ENCODE results near the gene ASIC1.

Gene ASIC1
- 0 to 15.3 (median 0.79) reads per million in 9 experiments for total RNA-seq

DNA sequence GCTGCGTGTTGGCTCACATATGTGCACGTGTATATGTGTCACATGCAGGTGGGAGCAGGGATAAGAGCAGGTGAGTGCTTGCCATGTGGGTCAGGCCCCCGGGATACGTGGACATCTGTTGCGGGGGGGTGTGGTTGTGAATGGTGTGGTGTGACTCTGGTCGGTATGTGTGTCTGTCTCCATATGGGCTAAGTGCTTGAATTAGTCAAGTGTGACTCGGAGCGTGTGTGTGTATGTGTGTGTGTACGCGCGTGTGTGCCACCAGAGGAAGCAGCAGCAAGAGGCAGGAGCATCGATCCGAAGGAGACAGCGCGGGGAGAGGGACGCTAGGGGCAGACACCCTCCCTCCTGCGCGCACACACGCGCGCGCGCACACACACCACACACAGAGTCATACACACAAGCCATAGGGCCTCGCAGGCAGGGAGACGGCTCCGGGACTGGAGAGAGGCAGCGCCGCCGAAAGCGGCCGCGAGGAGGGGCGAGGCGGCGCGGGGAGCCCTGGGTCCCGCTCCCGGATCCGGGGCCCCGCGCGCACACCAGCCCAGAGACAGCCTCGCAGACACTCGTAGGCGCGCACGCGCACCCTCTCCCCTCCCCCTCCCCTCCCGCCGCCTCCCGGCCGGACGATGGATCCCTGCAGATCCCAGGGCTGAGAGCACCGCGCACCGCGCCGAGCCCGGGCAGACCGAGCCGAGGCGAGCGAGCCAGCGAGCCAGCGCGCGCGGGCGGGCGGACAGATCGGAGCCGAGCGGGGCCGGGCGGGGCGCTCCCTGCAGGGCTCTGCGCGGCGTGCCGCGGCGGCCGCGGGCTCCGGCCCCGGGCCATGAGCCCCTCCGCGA is at the start of gene ASIC1:
Gene ASIC1 (plus strand): TSS at position 597 of the 842 bp plus-strand sequence. CDS start 1,171 bp downstream, outside the sequence.
- DNase-seq: peak in 1 of 3 experiments; percentile 17
- Mint-ChIP-seq H3K27me3 (peaks cover 54 to 83% of the 10 kb centered on the region in 2 donors), H3K27ac (no peak within 1 kb of the TSS), H3K36me3 (ENCODE audit: insufficient read depth) (peaks cover 3% of the 10 kb centered on the region), H3K4me1 (ENCODE audit: low read depth in 2 of 2) (peaks cover 23 to 24% of the 10 kb centered on the region in 2 donors), H3K9me3 (no peaks in the 10 kb centered on the region), H3K4me3 (peak within 1 kb of the TSS; percentile 84 to 90)
- ATAC-seq (replicated peaks): peak; percentile 51

DNA sequence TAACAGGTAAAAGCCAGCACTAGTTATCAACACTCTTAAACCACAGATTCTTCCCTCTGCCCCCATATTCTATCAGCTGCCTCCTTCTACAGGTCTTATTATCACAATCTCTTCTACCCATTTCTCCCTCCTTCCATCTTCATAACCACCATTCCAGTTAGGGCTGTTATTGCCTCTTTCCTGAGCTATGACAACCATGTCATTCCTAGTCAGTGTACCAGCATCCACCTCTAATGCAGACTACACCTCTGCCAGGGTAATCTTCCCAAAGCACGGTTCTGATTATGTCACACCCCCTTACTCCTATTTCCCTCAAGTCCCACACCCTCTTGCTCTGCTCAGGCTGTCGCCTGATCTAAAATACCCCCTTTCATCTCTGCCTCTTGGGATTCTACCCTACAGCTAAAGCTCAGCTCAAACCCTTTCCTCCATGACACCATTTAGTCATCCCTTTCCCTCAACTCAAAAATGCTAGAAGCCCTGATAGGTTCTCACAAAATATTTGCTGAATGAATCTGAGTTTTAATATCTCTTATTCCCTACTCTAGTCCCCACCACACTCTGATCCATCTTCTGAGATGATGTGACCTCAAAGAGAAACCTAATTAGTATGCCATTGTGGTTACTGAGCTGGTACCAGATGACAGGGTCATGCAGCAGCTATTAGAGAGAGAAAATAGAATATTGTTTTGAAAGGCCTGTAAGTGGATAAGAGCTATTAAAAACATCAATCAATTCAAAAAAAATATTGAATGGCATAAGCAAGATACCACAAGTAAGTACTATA is 43.8 kb upstream of the ASIC1 start:
- no peak overlapping the region for H3K4me3 Mint-ChIP-seq
- ATAC-seq (replicated peaks) (peak; percentile 32), DNase-seq (no peak)
- peaks cover 7% of the 10 kb centered on the region for H3K36me3 Mint-ChIP-seq (ENCODE audit: insufficient read depth)
- H3K4me1 Mint-ChIP-seq (ENCODE audit: low read depth in 2 of 2): peaks cover 2 to 9% of the 10 kb centered on the region in 2 donors
- no peak overlapping the region for H3K27ac Mint-ChIP-seq
- no peaks in the 10 kb centered on the region for H3K27me3 Mint-ChIP-seq
- no peaks in the 10 kb centered on the region for H3K9me3 Mint-ChIP-seq

DNA sequence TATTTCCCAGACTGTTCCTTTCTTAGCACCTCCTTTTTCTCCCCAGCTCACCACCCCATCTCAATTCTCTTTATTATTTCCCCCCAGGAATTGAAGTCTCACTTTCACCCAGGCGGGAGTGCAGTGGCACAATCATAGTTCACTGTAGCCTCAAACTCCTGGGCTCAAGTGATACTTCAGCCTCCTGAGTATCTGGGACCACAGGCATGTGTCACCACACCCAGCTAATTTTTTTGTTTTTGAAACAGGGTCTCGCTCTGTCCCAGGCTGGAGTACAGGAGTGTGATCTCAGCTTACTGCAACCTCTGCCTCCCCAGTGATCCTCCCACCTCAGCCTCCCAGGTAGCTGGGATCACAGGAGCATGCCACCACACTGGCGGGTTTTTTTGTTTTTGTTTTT is 43.1 kb upstream of the ASIC1 start:
- ATAC-seq (replicated peaks) (no peak), DNase-seq (no peak)
- Mint-ChIP-seq H3K4me3 (no peak overlapping the region), H3K27me3 (no peaks in the 10 kb centered on the region), H3K36me3 (ENCODE audit: insufficient read depth) (peaks cover 7% of the 10 kb centered on the region), H3K9me3 (no peaks in the 10 kb centered on the region), H3K27ac (no peak overlapping the region), H3K4me1 (ENCODE audit: low read depth in 2 of 2) (peaks cover 2 to 13% of the 10 kb centered on the region in 2 donors)

DNA sequence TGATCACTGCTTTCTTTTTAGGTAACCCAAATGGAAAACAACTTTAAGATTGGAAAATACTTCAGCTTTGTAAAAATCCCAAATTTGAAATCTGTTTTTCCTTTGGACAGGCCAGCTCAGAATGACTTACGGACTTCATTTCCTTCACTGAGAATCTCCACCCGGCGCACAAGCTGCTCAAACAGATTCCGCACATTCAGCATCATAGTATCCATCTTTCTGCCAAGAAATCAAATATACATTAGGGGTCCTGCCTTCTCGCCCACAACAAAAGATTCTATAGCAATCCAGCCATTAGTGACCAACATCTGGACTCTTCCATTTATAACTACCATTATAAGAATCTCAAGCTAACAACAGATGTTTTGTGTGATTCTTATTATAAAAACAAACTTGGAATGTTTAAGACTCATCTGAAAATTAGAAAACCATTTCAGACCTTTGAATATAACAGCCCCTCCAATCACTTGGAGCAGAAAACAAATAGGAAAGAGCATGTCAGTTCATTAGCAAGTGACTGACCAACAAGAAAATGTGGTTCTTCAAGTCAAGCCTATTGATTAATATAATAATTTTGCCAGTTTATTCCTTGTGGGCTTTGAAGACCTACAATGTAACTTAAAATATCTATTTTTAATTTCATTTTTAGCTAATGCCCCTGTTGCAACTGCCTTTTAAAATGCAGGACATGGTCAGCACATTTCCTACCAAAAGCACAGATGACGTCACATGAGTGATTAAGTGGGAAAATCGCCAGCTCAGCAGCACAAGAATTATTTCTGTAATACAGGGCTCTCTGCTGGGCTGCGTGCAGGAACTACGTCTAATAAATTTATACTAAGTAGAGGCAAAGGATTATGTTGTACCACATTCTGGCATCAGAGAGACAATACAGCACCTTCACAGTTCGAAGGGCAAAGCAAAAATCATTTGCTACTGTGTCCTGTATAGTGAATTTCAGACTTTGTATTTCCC is 40.6 kb upstream of the ASIC1 start:
- H3K4me3 Mint-ChIP-seq: no peak overlapping the region
- no peak overlapping the region for H3K27ac Mint-ChIP-seq
- no peak for ATAC-seq (replicated peaks)
- H3K9me3 Mint-ChIP-seq: no peaks in the 10 kb centered on the region
- no peak for DNase-seq
- no peaks in the 10 kb centered on the region for H3K27me3 Mint-ChIP-seq
- H3K4me1 Mint-ChIP-seq (ENCODE audit: low read depth in 2 of 2): peaks cover 2 to 13% of the 10 kb centered on the region in 2 donors
- H3K36me3 Mint-ChIP-seq (ENCODE audit: insufficient read depth): peaks cover 3% of the 10 kb centered on the region

DNA sequence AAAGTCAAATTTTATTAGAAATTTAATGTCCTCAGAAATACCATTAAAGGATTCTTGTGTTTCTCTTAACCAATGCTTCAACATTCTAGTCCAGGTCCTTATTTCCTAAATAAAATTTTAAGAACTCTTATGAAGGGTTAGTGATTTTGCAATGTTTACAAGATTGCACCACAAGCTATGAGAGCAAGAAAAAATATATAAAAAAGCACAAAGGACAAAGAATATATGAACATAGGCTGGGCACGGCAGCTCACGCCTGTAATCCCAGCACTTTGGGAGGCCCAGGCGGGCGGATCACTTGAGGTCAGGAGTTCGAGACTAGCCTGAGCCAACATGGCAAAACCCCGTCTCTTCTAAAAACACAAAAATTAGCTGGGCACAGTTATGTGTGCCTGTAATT is 39.8 kb upstream of the ASIC1 start:
- Mint-ChIP-seq H3K9me3 (no peaks in the 10 kb centered on the region), H3K4me3 (no peak overlapping the region), H3K27me3 (no peaks in the 10 kb centered on the region), H3K27ac (no peak overlapping the region), H3K4me1 (ENCODE audit: low read depth in 2 of 2) (peaks cover 2 to 13% of the 10 kb centered on the region in 2 donors), H3K36me3 (ENCODE audit: insufficient read depth) (peaks cover 3% of the 10 kb centered on the region)
- DNase-seq: no peak
- ATAC-seq (replicated peaks): no peak

DNA sequence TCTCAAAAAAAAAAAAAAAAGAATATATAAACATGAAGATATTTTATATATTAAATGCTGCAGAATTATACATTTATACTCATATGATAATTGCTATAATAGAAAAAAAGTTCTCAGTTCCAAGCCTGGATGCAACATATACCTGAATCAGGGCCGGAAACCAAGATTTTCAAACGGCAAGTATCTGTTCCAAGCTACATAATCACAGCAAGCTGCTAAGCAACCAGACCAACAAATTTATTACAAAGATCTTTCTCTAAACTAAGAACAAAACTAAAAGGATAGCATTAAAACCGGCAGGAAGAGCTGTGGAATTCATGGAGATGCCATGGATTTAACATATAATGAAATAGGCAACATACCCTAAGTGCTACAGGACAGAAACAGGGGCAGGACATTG is 39.2 kb upstream of the ASIC1 start:
- ATAC-seq (replicated peaks): no peak

DNA sequence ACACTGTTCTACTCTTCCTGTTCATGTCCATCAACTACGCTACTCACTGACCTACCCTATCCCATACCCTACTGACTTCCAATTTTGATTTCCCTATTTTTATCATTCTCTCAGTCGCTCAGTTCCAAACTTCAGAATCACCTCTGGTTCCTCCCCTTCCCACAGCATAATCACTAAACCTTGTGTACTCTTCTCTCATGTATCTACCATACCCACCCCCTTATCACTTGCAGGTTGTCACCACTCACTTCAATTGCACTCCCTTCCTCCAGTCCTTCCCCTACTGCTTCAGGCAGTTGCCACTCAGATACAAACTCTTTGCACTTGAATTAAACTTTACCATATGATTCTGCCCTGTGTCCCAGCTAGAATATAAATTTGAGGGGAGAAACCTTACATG is 38.4 kb upstream of the ASIC1 start:
- ATAC-seq (replicated peaks) (no peak), DNase-seq (no peak)
- Mint-ChIP-seq H3K9me3 (no peaks in the 10 kb centered on the region), H3K36me3 (ENCODE audit: insufficient read depth) (peaks cover 3% of the 10 kb centered on the region), H3K4me3 (no peak overlapping the region), H3K27ac (no peak overlapping the region), H3K4me1 (ENCODE audit: low read depth in 2 of 2) (peaks cover 2 to 8% of the 10 kb centered on the region in 2 donors), H3K27me3 (no peaks in the 10 kb centered on the region)

More for the DNA sequence above, 39.2 kb upstream of the ASIC1 start:
- no peaks in the 10 kb centered on the region for H3K9me3 Mint-ChIP-seq
- H3K27me3 Mint-ChIP-seq: no peaks in the 10 kb centered on the region
- H3K4me3 Mint-ChIP-seq: no peak overlapping the region
- no peak overlapping the region for H3K27ac Mint-ChIP-seq
- no peak for DNase-seq
- peaks cover 2 to 13% of the 10 kb centered on the region in 2 donors for H3K4me1 Mint-ChIP-seq (ENCODE audit: low read depth in 2 of 2)
- peaks cover 3% of the 10 kb centered on the region for H3K36me3 Mint-ChIP-seq (ENCODE audit: insufficient read depth)

DNA sequence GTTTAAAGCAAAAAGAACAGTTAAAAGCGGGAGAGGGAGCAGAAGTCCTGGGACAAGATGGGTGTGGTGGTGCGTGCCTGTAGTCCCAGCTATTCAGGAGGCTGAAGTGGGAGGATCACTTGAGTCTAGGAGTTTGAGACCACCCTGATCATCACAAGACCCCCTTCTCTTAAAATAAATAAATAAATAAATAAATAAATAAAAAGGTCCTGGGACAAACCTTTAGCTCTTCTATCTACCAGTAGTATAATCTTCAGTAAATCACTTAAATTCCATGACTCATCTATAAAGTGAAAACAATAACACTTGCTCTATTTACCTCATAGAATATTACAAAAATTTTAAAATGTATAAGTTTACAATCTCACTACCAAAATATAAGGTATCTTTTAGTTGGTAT is 37.9 kb upstream of the ASIC1 start:
- no peak overlapping the region for H3K4me3 Mint-ChIP-seq
- H3K27me3 Mint-ChIP-seq: no peaks in the 10 kb centered on the region
- no peaks in the 10 kb centered on the region for H3K9me3 Mint-ChIP-seq
- peaks cover 6 to 13% of the 10 kb centered on the region in 2 donors for H3K4me1 Mint-ChIP-seq (ENCODE audit: low read depth in 2 of 2)
- H3K27ac Mint-ChIP-seq: no peak overlapping the region
- DNase-seq: no peak
- peaks cover 3% of the 10 kb centered on the region for H3K36me3 Mint-ChIP-seq (ENCODE audit: insufficient read depth)
- ATAC-seq (replicated peaks): no peak

DNA sequence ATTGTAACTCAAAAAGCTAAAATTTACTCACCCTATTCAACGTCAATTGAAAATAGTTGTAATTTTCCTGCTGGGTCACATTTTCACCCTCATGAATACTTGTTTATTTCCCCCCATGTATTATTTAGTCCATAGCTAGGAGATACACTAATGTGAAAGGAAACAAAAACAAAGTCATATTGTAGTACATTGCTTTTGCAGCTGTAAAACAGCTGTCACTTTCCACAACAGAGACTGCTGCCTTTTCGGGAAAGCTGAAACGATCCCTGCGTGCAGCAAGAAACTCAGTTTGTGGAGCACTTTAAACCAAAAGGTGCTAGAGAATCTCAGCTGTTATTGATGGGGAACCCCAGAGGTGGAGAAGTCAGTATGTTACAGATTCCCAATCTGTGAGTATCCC is 36.4 kb upstream of the ASIC1 start:
- Mint-ChIP-seq H3K9me3 (peaks cover 3 to 5% of the 10 kb centered on the region in 2 donors), H3K4me1 (ENCODE audit: low read depth in 2 of 2) (peaks cover 15 to 26% of the 10 kb centered on the region in 2 donors), H3K27me3 (no peaks in the 10 kb centered on the region)

DNA sequence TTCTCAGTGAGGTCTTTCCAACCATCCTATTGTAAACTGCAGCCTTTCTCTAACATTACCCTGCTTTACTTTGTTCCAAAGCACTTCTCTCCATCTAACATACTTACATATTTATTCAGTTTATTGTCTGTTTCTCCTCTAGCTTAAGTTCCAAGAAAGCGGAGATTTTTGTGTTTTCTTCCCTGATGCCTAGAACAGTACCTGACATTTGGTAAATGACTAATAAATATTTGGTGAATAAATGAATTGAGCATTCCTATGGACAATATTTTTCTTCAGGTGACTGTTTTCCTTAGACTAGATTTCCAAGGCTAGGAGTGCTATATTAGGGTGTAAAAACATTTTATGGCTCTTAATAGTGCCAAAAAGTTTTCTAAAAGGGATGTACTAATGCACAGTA is 34.5 kb upstream of the ASIC1 start:
- Mint-ChIP-seq H3K4me3 (peak overlapping the region in 1 of 2 donors; percentile 88), H3K9me3 (peaks cover 3 to 6% of the 10 kb centered on the region in 2 donors), H3K27ac (no peak overlapping the region), H3K4me1 (ENCODE audit: low read depth in 2 of 2) (peaks cover 15 to 28% of the 10 kb centered on the region in 2 donors), H3K27me3 (peaks cover 0 to 9% of the 10 kb centered on the region in 2 donors), H3K36me3 (ENCODE audit: insufficient read depth) (peaks cover 2% of the 10 kb centered on the region)
- ATAC-seq (replicated peaks) (no peak), DNase-seq (no peak)

More for the DNA sequence above, 36.4 kb upstream of the ASIC1 start:
- ATAC-seq (replicated peaks) (no peak), DNase-seq (no peak)
- no peak overlapping the region for H3K27ac Mint-ChIP-seq
- peaks cover 2% of the 10 kb centered on the region for H3K36me3 Mint-ChIP-seq (ENCODE audit: insufficient read depth)
- no peak overlapping the region for H3K4me3 Mint-ChIP-seq

DNA sequence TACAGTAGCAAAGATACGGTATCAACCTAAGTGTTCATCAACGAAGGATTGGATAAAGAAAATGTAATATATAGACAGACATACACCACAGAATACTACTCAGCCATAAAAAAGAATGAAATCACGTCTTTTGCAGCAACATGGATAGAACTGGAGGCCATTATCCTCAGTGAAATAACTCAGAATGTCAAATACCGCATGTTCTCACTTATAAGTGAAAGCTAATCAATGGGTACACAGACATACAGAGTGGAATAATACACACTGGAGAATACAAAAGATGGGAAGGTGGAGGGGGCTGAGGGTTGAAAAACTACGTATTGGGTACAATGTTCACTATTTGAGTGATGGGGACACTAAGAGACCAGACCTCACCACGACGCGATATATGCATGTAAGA is 33.2 kb upstream of the ASIC1 start:
- Mint-ChIP-seq H3K27ac (peak overlapping the region in 1 of 2 donors; percentile 91), H3K4me3 (peak overlapping the region; percentile 88 to 95)

DNA sequence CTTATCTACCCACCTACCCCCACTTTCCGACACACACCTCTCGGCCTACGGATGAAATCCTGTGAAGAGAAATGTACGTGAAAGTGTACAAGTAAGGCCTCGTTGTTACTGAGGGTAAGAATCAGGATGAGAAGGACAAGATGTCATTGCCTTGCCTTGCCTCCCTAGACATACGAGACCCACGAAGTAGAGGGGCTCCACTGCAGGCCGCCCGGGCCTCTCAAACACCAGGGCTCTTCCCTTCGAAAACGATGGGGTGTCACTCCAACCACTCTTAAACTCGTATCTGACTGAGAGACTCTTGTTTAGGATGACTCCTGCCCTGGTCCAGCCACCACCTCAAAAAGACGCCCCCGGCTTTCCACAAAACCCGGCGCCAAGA is 32.6 kb upstream of the ASIC1 start:
- no peak for DNase-seq
- peak overlapping the region; percentile 88 to 95 for H3K4me3 Mint-ChIP-seq
- peak; percentile 15 for ATAC-seq (replicated peaks)

More for the DNA sequence above, 33.2 kb upstream of the ASIC1 start:
- H3K4me1 Mint-ChIP-seq (ENCODE audit: low read depth in 2 of 2): peaks cover 13 to 21% of the 10 kb centered on the region in 2 donors
- DNase-seq (no peak), ATAC-seq (replicated peaks) (no peak)
- peaks cover 3 to 6% of the 10 kb centered on the region in 2 donors for H3K9me3 Mint-ChIP-seq
- H3K27me3 Mint-ChIP-seq: peaks cover 0 to 12% of the 10 kb centered on the region in 2 donors
- H3K36me3 Mint-ChIP-seq (ENCODE audit: insufficient read depth): peaks cover 2% of the 10 kb centered on the region

More for the DNA sequence above, 32.6 kb upstream of the ASIC1 start:
- peak overlapping the region; percentile 57 to 91 for H3K27ac Mint-ChIP-seq
- H3K9me3 Mint-ChIP-seq: peaks cover 3 to 6% of the 10 kb centered on the region in 2 donors
- H3K4me1 Mint-ChIP-seq (ENCODE audit: low read depth in 2 of 2): peaks cover 13 to 21% of the 10 kb centered on the region in 2 donors
- peaks cover 0 to 12% of the 10 kb centered on the region in 2 donors for H3K27me3 Mint-ChIP-seq
- H3K36me3 Mint-ChIP-seq (ENCODE audit: insufficient read depth): peaks cover 2% of the 10 kb centered on the region
